Left renal cortex interstitium (tissue), 4 donors: Measurements from ENCODE around the gene CYB561. TPM values are rescaled to one million over a fixed set of nuclear protein-coding genes. Genes with fewer than 3 reads are reported as not detected.

Source experiments
- DNase-seq, 4 donors: peaks; one replicate each; pipeline ENCODE4 v3.0.0-alpha.2; 2013; ENCODE audit warnings: low read depth in 4 of 4, low spot score in 2 of 4, missing footprints in 1 of 4
- polyA plus RNA-seq, 4 donors: library from polyadenylated mRNA; unstranded; fragments of 120-200 nt; gene quantifications; one replicate each; pipeline ENCODE4 v1.2.1, GENCODE V29; 2013; ENCODE audit not compliant: insufficient read length in 4 of 4

CYB561 gene
- polyA plus RNA-seq, 4 donors: 25.5 to 36.2 (median 31.0) TPM

- DNase-seq: no peak
Measured at GRCh38 chr17:63436523-63437110, 9.5 kb downstream of the CYB561 start.

- no peak for DNase-seq
Measured at GRCh38 chr17:63435681-63436522, 10.2 kb downstream of the CYB561 start.

GRCh38 chr17:63434951-63435571, 11.0 kb downstream of the CYB561 start:
- no peak for DNase-seq

- DNase-seq: no peak
Measured at GRCh38 chr17:63433746-63434591, 12.1 kb downstream of the CYB561 start.

DNA sequence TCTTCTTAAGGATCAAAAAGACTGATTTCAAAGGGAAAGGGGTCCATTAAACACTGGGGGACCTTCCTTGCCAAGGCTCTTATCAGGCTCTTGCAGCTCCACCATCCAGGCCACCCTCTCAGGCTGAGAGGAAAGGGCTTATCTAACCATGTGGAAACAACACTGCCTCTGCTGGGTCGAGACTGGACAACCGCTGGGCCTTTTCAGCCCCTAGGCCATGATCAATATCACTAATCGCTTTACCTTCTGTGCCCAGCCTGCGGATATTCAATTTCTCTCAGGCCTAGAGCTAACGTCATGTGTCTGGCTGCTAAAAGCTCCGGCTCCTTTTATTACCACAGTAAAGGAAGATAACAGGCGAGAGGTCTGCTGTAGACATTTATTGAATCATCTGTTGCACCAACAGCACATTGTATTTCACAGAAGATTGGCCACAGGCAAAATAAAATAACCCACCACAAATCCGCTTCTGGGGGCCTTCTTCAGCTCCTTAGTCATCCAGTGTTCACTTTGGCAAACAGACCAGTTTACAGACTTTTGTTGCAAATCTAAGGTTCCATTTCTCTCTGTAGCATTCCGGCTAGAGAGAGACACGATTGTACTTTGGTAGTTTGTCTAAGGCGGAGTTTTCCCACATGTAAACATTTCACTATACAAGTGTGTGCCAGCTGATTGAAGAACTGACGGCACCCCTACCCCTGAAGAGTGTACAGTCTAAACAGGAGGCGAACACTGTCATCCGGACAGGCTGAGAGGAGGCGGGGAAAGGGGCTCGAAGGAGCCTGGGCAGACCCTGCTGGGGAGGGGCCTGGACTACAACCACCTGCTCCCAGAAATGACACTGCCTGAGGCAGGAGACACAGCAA, 13.9 kb downstream of the CYB561 start:
- no peak for DNase-seq

GRCh38 chr17:63431618-63431938, 14.5 kb downstream of the CYB561 start:
- DNase-seq: no peak

DNA sequence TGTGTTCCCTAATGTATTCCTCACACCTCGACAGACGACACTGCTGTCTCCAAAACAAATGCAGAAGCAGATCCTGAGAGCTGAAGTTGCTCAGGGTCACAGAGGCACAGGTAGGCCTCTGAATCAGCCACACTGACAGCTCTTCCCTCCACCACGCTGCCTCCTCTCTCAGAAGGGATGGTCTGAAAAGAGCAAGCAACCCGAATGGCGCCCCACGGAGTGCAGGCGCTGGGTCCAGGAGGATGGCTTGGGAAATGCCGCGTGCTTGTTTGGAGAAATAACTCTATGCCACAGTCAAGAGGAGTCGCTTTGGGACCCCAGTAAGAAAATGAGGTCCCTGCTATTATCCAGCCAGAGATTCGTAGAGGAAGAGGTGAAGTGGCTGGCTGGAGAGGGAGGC, 15.9 kb downstream of the CYB561 start:
- no peak for DNase-seq

GRCh38 chr17:63429766-63430165, 16.3 kb downstream of the CYB561 start:
- DNase-seq: no peak

GRCh38 chr17:63426917-63427308, 19.2 kb downstream of the CYB561 start:
- DNase-seq: no peak

- no peak for DNase-seq
Measured at GRCh38 chr17:63426041-63426916, 19.8 kb downstream of the CYB561 start.

DNA sequence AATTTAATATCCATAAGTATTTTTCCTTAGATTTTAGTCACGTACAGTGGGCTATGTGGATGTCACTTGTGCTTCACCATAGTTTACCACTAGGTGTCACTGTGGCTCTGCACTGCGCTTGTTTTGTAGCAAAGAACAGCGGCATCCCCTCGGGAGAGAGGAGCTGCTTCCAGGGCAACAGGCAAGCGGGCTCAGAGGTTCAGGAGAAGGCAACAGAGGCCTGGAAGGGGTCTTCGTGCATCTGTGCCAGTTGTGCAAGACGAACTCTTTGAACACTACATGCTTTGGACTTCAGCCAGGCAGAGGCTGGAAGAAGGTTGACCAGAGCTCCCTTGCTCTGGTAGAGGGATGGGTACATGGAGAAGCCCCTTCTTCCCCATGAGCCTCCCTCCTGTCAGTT, 20.6 kb downstream of the CYB561 start:
- DNase-seq: peak in 2 of 4 donors; percentile 57 to 75

DNA sequence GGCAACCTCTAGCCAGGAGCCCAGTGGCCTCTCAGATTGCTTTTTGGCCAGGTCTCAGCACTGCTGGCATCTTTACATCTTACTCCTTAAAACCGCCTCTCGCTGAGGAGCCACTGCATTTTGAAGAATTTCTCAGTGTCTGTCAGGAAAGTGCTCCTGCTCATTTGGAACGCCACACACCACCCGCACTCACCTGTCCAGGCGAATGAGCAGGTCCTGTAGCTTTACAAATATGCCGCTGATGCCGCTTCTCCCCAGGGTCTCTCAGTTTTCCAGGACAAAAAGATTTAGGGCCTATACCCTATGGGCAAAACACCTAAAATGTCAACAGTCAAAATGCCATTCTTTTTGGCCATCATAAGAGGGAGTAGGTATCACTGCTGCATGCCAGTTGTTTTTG, 22.1 kb downstream of the CYB561 start:
- DNase-seq: no peak

- DNase-seq: no peak
Measured at GRCh38 chr17:63423251-63423950, 22.7 kb downstream of the CYB561 start.

DNA sequence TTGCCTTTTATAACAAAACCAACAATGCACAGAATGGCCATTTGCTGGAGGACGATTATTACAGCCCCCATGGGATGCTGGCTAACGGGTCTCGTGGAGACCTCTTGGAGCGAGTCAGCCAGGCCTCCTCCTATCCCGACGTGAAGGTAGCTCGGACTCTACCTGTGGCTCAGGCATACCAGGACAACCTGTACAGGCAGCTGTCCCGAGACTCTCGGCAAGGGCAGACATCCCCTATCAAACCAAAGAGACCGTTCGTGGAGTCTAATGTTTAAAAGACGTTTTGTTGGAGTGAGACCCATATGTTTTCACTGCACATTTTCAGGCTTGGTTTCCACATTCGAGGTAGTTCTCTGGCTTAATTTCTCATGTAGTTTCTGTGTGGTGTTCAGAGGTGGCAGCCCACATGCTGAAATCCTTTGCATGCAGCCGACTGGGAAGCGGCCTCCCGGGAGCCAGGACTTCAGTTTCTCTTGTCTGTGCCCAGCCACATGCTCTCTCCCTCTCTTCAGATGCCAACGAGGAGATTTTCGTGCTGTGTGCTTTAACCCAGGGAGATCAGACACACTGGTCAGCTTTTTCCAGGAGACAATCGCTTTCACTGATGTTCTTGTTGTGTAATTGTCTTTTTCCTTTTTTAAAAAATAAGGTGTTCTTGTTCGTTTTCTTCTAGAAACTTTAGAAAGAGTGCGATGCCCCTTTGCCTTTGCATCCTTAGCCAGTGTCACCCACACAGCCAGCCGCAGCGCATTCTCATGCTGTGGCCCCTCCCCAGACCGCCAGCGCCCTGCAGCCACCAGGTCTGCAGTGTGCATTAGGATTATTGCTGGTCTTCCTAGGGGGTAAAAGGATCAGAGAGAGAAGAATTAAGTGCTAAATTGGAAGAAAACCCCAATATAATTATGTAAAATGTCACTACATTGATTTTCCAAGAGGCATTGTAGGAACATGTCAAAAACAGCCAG, 24.1 kb downstream of the CYB561 start:
- no peak for DNase-seq

DNA sequence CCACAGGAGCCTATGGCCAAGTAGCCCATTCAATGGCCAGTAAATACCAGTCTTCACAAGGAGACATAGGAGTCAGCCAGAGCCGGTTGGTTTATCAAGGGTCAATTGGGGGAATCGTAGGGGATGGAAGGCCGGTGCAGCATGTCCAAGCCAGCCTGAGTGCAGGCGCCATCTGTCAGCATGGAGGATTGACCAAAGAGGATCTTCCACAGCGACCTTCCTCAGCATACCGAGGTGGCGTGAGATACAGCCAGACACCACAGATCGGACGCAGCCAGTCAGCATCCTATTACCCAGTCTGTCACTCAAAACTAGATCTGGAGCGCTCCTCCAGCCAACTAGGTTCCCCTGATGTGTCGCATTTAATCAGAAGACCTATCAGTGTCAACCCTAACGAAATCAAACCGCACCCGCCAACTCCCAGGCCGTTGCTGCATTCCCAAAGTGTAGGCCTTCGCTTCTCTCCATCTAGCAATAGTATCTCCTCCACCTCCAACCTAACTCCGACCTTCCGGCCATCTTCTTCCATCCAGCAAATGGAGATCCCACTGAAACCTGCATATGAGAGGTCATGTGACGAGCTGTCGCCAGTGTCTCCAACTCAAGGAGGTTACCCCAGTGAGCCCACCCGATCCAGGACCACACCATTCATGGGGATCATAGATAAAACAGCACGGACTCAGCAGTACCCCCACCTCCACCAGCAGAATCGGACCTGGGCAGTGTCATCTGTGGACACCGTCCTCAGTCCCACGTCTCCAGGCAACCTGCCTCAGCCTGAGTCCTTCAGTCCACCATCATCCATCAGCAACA, 25.0 kb downstream of the CYB561 start:
- no peak for DNase-seq
